Neural cell (in vitro differentiated cells): ENCODE data around the gene CARD14.

Source experiments
- EZH2 ChIP-seq: fragments of 200-600, 300-800 bp; shearing (Covaris generic), sonication (generic); IDR thresholded peaks from 2 replicates; pipeline ENCODE4 v1.6.1; 2014; ENCODE audit warnings: antibody characterized with exemption, low read length, borderline replicate concordance, mild to moderate bottlenecking; ENCODE audit not compliant: insufficient read depth, poor library complexity, severe bottlenecking
- POLR2AphosphoS5 ChIP-seq: IDR thresholded peaks from 2 replicates; pipeline ENCODE4 v1.6.1; 2012
- TAF1 ChIP-seq: IDR thresholded peaks from 2 replicates; pipeline ENCODE4 v1.6.1; 2012; ENCODE audit warnings: low read depth
- TF ChIP-seq, protein P1 (sequence below): IDR thresholded peaks from 2 replicates; pipeline ENCODE4 v1.6.1; 2012; ENCODE audit warnings: borderline replicate concordance
- TF ChIP-seq, protein P2 (sequence below): fragments of 450-650 bp; IDR thresholded peaks from 2 replicates; pipeline ENCODE4 v1.5.1; 2014; ENCODE audit warnings: antibody characterized with exemption, mild to moderate bottlenecking, moderate library complexity; ENCODE audit not compliant: poor library complexity, severe bottlenecking

DNA sequence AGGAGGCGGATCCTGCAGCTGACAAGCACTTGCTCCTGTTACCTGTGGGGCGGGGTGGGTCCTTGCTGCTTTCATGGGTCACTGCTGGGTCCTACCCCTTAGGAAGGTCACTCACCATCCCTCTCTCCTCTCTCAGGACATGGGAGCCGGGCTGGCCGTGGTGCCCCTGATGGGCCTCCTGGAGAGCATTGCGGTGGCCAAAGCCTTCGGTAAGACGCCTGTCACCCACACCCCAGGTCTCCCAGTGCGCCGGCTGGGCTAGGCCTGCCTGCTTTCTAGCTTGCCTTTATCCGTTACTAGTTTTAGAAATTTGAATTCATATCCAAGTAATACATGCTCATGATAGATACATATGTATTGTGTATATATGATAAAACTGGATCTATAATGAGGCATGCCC is 67.6 kb downstream of the CARD14 start:
- no peak for TF ChIP-seq EZH2
- TF ChIP-seq, protein P1, sequence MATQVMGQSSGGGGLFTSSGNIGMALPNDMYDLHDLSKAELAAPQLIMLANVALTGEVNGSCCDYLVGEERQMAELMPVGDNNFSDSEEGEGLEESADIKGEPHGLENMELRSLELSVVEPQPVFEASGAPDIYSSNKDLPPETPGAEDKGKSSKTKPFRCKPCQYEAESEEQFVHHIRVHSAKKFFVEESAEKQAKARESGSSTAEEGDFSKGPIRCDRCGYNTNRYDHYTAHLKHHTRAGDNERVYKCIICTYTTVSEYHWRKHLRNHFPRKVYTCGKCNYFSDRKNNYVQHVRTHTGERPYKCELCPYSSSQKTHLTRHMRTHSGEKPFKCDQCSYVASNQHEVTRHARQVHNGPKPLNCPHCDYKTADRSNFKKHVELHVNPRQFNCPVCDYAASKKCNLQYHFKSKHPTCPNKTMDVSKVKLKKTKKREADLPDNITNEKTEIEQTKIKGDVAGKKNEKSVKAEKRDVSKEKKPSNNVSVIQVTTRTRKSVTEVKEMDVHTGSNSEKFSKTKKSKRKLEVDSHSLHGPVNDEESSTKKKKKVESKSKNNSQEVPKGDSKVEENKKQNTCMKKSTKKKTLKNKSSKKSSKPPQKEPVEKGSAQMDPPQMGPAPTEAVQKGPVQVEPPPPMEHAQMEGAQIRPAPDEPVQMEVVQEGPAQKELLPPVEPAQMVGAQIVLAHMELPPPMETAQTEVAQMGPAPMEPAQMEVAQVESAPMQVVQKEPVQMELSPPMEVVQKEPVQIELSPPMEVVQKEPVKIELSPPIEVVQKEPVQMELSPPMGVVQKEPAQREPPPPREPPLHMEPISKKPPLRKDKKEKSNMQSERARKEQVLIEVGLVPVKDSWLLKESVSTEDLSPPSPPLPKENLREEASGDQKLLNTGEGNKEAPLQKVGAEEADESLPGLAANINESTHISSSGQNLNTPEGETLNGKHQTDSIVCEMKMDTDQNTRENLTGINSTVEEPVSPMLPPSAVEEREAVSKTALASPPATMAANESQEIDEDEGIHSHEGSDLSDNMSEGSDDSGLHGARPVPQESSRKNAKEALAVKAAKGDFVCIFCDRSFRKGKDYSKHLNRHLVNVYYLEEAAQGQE: no peak
- TF ChIP-seq, protein P2, sequence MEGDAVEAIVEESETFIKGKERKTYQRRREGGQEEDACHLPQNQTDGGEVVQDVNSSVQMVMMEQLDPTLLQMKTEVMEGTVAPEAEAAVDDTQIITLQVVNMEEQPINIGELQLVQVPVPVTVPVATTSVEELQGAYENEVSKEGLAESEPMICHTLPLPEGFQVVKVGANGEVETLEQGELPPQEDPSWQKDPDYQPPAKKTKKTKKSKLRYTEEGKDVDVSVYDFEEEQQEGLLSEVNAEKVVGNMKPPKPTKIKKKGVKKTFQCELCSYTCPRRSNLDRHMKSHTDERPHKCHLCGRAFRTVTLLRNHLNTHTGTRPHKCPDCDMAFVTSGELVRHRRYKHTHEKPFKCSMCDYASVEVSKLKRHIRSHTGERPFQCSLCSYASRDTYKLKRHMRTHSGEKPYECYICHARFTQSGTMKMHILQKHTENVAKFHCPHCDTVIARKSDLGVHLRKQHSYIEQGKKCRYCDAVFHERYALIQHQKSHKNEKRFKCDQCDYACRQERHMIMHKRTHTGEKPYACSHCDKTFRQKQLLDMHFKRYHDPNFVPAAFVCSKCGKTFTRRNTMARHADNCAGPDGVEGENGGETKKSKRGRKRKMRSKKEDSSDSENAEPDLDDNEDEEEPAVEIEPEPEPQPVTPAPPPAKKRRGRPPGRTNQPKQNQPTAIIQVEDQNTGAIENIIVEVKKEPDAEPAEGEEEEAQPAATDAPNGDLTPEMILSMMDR: no peak
- no peak for TF ChIP-seq TAF1
- no peak for TF ChIP-seq POLR2AphosphoS5
